NCI-H748 treated with DMSO at 0.1 percent for 48 hours (cell line): ENCODE results near the gene ARL4A.

Source experiments
- DNase-seq: peaks from one replicate; lab custom pipeline; 2025; lab: John Stamatoyannopoulos, UW

The ARL4A gene

GRCh38 chr7:12703881-12704280 is 16.4 kb downstream of the ARL4A start:
- no peak for DNase-seq

GRCh38 chr7:12705878-12706277 is 18.4 kb downstream of the ARL4A start:
- DNase-seq, result no peak

GRCh38 chr7:12706900-12707536 is 19.6 kb downstream of the ARL4A start:
- DNase-seq, result peak; percentile 91

GRCh38 chr7:12708314-12708713 is 20.9 kb downstream of the ARL4A start:
- DNase-seq, result no peak

GRCh38 chr7:12709726-12710502 is 22.5 kb downstream of the ARL4A start:
- DNase-seq, result no peak

- no peak for DNase-seq
These were observed 23.7 kb downstream of the ARL4A start for GRCh38 chr7:12711124-12711523.

GRCh38 chr7:12712236-12712635 is 24.8 kb downstream of the ARL4A start:
- DNase-seq, result no peak

- no peak for DNase-seq
These were observed 26.4 kb downstream of the ARL4A start for GRCh38 chr7:12713625-12714378.

- no peak for DNase-seq
These were observed 26.9 kb downstream of the ARL4A start for GRCh38 chr7:12714379-12714737.

GRCh38 chr7:12715372-12716133 is 28.1 kb downstream of the ARL4A start:
- peak; percentile 97 for DNase-seq

GRCh38 chr7:12716134-12716681 is 28.8 kb downstream of the ARL4A start:
- DNase-seq, result no peak

GRCh38 chr7:12716722-12717121 is 29.3 kb downstream of the ARL4A start:
- no peak for DNase-seq

GRCh38 chr7:12719141-12719919 is 31.9 kb downstream of the ARL4A start:
- DNase-seq, result no peak

GRCh38 chr7:12719981-12720865 is 32.8 kb downstream of the ARL4A start:
- no peak for DNase-seq

- DNase-seq, result no peak
These were observed 33.9 kb downstream of the ARL4A start for GRCh38 chr7:12721286-12721830.

- DNase-seq, result no peak
These were observed 34.7 kb downstream of the ARL4A start for GRCh38 chr7:12722136-12722535.

GRCh38 chr7:12722636-12723605 is 35.5 kb downstream of the ARL4A start:
- no peak for DNase-seq

- DNase-seq, result no peak
These were observed 38.3 kb downstream of the ARL4A start for GRCh38 chr7:12725575-12726316.
